GM18517 (cell line): Measurements from ENCODE around the gene AHSG.
"Not testable (repeated sequence)": the region's sequence is repeated elsewhere in the genome, so short reads cannot be mapped to it uniquely, and the experiment has no call there.

Source experiments
- ATAC-seq: cut with Tn5 transposase; IDR thresholded peaks from one replicate; pipeline ENCODE4 v1.9.1; 2021; ENCODE audit warnings: mild to moderate bottlenecking, moderate library complexity; ENCODE audit not compliant: unreplicated experiment

Gene AHSG, protein sequence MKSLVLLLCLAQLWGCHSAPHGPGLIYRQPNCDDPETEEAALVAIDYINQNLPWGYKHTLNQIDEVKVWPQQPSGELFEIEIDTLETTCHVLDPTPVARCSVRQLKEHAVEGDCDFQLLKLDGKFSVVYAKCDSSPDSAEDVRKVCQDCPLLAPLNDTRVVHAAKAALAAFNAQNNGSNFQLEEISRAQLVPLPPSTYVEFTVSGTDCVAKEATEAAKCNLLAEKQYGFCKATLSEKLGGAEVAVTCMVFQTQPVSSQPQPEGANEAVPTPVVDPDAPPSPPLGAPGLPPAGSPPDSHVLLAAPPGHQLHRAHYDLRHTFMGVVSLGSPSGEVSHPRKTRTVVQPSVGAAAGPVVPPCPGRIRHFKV

DNA sequence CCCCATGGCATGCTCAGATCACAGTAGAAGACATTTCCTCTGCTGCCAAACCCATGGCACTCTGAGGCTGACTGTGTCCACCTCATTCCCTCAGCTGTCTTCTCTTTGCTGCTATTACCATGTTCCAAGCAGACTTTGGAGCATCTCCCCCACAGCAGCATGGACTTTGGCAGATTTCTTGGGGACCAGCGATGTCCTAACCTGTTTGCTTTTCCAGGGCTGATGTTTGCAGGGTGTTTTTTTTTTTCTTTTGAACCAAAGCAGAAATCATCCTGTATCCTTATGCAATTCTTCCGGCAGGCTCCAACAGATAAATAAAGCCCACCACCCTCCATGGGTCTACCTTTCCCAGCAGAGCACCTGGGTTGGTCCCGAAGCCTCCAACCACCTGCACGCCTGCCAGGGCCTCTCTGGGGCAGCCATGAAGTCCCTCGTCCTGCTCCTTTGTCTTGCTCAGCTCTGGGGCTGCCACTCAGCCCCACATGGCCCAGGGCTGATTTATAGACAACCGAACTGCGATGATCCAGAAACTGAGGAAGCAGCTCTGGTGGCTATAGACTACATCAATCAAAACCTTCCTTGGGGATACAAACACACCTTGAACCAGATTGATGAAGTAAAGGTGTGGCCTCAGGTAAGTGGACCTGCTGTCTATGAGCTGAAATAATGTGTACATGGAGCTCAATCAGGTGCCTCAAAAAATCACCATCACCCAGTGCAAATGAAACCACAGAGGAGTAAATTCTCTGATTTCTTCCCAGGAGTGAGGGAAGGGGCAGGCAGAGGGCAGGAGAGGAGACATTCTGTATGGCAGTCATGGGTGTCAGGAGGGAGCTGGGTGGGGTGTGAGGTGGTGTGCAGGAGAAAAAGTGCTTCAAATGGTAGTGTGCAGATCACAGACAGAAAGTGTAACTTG lies at the start of gene AHSG:
Gene AHSG, plus strand, starts transcription at position 340 of the 916 bp plus-strand sequence. Its CDS starts 82 bp downstream, at position 422.
- no peak for ATAC-seq

DNA sequence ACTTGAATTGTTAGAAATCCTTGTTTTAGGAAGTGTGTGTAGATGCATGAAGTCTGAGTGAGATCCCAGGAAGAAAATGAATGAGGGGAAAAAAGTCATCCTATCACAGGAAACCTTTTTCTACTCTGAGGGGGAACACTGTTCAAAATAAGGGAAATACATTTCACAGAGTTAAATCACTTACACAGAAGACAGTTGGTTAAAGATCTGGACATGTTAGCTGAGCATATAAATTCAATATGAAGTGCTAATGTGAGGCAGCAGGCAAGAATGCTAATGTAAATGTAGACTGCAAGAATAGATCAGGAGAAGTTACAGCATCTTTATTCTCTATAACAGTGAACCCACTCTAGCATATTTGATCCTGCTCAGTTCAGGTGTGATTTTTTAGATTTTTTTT lies 48.3 kb upstream of the AHSG start:
- ATAC-seq: no peak

DNA sequence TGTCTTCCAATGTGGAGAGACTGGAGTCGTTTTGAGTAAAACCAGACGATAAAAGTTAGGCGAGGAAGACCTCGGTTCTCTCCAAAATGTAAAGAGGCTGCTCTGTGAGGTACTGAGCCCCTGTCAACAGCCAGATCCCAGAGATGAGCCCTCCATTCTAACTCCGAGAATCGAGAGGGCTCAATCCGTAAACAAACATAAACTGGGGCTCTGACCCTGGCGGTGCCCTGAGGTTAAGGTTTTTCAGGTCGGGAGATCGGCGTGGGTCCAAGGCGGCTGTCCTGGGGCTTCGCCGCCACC lies 46.1 kb upstream of the AHSG start:
- no peak for ATAC-seq

DNA sequence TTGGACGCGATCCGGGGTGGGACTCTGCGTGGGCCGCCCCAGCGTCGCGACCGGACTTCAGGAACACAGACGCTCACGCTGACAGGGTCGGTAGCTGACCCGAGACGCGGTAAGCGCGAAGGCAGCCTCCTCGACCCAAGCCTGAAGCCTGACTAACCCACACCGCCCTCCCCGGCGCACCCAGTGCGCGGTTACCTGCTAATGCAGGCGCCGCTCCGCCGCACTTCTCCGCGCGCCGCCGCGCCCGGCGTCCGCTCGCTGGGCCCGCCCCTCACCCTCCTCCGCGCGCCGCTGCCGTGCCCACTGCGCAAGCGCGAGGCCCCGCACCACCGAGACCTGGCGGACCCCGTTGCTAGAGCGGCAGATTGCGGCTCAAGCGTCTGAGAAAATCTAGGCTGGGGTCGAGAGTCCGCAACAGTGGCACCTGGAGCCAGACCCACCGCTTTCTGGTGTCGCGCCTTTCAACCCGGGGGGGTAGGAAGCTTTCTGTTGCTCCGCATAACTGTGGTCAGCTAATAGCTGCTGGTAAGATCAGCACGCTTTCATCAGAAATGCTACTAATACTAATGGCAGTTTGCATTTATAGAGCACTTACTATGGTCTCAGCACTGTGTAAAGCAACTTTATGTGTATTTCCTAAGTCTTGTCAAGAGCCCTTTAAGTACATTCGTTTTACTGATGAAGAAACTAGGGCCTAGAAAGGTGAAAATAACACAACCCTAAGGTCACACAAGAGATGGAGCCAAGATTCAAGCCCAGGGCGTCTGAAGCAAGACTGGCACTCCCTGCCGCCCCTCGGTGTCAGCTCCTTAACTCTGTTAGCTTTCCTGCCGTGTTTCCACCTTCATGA lies 45.6 kb upstream of the AHSG start, which contains the start of gene TBCCD1:
Gene TBCCD1, minus strand, starts transcription at position 268 of the 850 bp plus-strand sequence. CDS start 3,010 bp downstream, outside the sequence.
- peak; percentile 52 for ATAC-seq

DNA sequence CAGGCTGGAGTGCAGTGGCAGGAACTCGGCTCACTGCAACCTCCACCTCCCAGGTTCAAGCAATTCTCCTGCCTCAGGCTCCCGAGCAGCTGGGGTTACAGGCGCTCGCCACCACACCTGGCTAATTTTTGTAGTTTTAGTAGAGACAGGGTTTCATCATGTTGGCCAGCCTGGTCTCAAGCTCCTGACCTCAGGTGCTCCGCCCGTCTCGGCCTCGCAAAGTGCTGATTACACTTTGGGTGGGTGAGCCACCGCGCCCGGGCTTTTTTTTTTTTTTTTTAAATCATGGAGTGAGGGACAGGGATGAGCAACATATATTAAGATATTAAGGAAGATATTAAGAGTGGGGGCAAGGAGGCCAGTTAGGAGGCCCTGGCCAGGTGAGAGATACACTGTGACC lies 43.5 kb upstream of the AHSG start:
- not testable (repeated sequence) for ATAC-seq

DNA sequence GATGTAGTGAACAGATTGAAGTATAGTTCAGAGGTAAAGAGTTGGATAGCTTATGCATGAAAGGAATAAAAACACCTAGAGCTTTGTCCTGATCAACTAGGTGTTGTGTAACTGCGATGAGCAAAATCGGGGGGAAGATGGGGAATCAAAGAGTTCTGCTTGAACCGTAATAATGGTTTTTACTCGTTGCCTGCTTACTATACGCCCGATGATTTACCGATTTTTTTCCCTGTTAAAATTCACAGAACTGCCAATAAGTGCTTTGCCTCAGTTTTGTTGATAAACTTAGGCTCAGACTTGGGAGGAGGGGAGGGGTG lies 43.1 kb upstream of the AHSG start:
- no peak for ATAC-seq

DNA sequence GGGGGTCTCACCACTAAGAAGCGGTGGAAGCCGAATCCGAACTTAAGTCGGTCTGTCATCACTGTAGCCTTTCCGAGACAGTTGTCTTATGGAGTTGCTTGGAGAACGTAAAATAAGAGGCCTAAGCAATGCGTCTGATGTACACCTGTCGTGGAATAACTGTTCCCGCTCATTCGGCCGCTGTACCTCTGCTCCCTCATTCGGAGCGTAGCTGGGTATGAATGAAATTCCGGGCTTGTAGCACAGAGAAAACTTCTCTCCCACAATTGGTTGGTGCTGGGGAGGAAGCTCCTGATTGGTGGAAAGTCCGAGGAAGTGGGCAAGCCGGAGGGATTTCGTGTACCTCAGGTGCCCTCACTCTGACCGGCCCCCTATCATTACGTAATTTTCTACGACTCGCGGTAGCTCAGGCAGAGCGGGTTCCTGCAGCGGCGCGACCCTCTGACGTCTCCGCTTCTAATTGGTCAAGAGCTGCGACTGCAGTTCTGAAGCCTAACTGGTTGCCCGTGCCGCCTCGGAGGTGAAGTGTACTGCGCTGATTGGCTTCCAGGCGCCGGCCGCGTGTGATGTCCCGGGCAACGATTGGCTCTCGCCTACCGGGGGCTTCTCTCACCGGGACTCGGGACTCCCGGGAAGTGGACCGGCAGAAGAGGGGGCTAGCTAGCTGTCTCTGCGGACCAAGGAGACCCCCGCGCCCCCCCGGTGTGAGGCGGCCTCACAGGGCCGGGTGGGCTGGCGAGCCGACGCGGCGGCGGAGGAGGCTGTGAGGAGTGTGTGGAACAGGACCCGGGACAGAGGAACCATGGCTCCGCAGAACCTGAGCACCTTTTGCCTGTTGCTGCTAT lies 42.5 kb upstream of the AHSG start, which contains the start of gene DNAJB11:
Gene DNAJB11, plus strand, starts transcription at position 625 of the 845 bp plus-strand sequence. Its CDS starts 178 bp downstream, at position 803.
- peak; percentile 79 for ATAC-seq

DNA sequence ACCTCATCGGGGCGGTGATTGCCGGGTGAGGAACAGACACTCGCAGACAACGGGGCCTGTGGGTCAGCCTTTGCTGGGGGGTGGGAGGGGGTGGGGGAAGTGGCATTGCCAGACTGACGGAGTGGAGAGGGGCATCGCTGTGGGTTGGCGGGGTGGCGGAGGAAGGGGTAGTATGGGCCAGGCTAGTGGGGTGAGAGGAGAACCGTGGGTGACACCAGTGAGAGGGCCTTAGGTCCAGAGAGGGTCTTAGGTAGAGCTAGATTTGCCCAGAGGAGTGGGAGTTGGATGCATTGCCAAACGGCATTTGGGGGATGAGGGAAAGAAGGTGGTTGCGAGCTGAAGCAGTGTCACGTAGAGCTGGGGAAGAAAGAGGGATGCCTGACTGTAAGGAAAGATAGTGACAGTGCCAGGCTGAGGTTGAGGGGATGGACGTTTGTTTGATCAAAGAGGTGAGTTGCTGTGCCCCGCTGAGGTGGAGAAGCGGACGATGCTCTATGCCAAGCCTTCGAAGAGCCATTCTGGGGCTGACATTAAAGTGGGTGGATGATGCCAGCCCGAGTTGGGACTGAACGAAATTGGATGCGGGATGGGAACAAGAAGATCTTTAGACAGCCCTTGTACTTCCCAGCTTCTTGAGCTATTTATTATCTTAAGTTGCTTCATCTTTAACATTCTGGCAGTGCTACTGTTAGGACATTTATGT lies 41.8 kb upstream of the AHSG start:
- no peak for ATAC-seq

DNA sequence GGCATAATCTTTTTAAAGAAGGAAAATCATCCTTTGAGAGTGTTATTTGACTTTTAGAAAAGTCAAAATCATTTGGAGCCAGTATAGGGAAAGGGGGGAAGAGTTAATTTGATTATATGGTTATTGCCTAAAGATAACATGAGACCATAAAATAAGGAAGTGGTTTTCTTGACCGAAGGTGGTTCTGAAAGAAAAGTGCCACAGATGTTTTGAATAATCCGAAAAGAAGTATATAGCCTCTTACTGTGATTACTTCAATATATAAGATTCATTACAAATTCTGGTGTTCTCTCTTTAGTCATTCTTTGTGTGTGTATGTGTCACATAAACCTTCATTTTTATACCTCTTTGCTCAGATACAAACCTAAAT lies 41.2 kb upstream of the AHSG start:
- no peak for ATAC-seq

DNA sequence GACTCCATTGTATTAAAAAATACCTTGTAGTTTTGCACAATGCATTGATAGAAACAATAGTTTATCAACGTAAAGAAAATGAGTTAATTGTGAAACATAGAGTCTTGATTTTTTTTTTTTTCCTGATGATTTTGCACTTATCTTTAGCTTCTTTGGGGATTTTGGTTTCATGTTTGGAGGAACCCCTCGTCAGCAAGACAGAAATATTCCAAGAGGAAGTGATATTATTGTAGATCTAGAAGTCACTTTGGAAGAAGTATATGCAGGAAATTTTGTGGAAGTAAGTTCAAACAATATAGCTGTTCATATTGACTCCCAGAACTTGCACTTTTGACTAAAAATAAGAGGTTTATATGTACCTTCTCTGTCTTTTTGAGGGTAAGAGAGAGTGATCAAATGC lies 35.3 kb upstream of the AHSG start:
- no peak for ATAC-seq

DNA sequence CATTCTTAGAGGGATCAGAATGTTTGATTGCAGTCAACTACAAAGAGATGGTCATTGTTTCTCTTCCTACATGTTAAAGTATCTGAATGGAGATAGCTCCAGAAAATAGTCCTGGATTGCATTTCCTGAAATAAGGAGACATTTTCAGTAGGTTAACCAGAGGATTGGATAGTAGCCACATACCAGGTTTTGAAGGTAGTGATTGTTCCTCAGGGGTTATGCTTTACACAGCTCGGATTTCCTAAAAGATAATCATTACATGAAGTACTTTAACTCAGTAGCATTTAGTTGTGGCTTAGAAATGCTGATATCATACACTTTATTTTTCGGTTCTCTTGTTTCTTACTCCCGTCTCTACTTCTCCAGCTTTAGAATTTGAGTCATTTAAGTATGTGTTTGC lies 32.1 kb upstream of the AHSG start:
- no peak for ATAC-seq

DNA sequence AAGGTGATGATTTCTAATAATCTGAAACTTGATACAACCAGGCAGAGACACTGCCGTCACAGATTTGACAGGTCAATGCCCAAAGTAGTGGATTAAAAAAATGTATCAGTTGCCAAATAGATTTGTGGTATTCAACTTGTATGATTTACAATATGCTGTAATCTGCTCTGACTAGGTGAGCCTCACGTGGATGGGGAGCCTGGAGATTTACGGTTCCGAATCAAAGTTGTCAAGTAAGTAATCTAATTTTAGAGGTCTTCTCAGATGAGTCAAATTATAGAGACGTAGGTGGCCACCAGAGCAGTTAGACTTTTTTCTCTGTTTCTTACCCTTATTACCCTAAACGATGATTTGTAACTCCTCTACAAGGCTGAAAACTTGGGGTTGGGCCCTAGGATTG lies 30.3 kb upstream of the AHSG start:
- no peak for ATAC-seq

DNA sequence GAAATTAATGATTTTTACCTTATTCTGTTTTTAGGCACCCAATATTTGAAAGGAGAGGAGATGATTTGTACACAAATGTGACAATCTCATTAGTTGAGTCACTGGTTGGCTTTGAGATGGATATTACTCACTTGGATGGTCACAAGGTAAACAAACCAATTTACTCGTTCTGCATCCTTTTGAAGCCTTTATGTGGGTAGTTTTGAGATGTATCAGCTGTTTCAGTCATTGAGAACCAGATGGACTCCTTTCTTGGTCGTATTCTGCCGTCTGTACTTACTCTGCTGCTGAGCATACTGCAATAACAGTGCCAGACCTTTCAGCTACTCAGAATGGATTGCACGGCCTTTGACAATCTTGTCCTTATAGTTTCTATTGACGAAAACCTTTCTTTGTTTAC lies 29.0 kb upstream of the AHSG start:
- ATAC-seq: no peak

DNA sequence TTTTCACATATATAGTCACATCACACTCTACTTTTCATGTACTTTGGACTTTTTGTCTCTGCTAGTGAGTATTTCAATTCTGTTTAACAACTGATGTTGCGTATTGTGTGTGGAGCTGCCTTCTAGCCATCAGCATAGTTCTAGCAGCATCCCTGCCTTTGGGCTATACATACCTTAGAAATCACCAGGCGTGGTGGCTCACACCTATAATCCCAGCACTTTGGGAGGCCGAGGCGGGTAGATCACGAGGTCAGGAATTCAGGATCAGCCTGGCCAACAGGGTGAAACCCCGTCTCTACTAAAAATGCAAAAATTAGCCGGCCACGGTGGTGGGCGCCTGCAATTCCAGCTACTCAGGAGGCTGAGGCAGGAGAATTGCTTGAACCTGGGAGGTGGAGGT lies 26.6 kb upstream of the AHSG start:
- not testable (repeated sequence) for ATAC-seq

DNA sequence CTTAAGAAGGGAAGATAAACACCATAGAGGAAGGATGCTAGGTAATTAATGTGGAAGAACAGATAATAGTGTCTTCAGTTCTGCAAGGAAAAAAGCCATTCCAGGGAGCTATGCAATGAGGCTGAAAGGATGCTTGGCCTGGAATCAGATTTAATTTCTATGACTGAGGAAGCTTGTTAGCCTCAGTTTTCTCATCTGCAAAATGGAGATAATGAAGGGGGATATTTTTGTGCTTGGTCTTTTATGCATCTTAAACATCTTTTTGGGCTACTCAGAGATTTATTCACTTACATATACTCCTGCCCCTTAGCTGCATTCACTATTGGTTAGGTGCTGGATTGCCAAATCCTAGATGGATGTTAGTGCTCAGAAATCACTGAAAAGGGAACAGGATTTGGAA lies 25.7 kb upstream of the AHSG start:
- no peak for ATAC-seq

DNA sequence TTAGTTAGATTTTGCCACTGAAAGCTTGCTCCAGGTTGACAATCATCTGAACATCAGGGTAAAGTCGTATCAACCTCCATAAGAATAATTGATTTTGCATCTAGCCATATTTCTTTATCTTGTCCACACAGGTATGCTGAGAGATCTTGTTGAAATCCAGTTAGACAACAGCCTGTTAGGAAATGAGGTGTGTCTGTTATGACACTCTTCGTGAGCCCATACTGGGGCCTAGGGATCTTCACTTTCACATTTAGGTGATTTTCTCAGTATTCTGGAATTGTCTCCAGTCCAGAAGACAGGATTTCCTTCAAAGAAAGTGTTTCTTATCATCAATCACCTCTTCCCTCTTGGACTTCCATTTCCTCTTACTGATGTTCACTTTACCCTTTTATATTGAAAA lies 24.2 kb upstream of the AHSG start:
- ATAC-seq: no peak

DNA sequence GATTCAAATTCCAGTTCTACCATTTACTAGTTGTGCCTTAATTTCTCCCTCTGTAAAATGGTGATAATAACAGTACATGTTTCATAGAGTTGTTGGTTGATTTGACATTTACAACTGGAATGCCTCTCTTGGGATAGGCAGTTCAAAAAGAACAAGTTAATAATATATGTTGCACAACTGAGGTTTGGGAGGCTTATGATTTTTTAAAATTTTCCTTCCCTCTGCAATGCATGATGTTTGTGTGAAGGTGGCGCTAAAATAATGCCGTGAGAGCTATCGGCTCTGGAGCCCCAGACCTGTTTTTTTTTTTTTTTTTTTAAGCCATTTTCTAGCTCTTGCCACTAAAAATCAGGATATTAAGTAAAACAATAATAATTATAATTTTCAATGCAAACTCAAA lies 23.7 kb upstream of the AHSG start:
- no peak for ATAC-seq

DNA sequence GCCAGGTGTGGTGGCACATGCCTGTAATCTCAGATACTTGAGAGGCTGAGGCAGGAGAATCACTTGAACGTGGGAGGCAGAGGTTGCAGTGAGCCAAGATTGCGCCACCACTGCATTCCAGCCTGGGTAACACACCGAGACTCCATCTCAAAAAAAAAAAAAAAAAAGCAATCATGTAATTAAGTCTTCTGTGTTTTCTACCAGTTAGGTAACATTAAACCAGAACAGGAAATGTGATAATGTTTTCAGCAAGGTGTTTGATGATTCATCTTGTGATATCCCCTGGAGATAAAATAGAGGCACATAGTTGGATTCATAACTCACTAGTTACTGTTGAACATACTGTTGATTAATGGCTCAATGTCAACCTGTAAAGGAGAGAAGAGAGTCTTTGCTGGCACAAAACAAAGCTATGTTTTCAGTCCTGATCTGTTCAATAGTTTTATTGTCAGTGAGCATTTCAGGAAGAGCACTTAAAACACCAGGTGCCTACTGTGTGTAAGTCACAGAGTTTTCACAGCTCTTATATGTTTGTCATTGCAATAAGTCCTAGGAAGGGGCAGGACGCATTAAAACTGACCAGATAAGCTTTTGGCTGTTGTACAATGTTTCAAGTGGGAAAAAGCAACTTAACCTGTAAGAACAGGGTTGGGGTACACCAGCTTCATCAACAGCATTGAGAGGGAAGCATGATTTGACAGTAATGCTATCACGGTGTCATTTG lies 22.8 kb upstream of the AHSG start:
- ATAC-seq: no peak
